Stimulated activated CD8-positive, alpha-beta memory T cell treated with anti-CD3 and anti-CD28 coated beads, Interleukin-7, amount 100 ng/mL, for 24 hours (primary cell): ENCODE measurements around the gene MAG.

Experiments
- DNase-seq: peaks from one replicate; pipeline ENCODE4 v3.0.0-alpha.2; 2020; ENCODE audit warnings: low read depth

MAG gene

GRCh38 chr19:35299523-35300338 lies 7.8 kb downstream of the MAG start:
- DNase-seq: no peak

- DNase-seq: no peak
Observed at GRCh38 chr19:35300339-35300649, 8.3 kb downstream of the MAG start.

- DNase-seq: no peak
Observed at GRCh38 chr19:35301961-35302360, 10.0 kb downstream of the MAG start.

- no peak for DNase-seq
Observed at GRCh38 chr19:35302446-35302845, 10.5 kb downstream of the MAG start.

- no peak for DNase-seq
Observed at GRCh38 chr19:35303357-35303915, 11.5 kb downstream of the MAG start.

- DNase-seq: no peak
Observed at GRCh38 chr19:35304036-35304435, 12.1 kb downstream of the MAG start.

GRCh38 chr19:35305181-35305580 lies 13.2 kb downstream of the MAG start:
- DNase-seq: no peak

GRCh38 chr19:35306473-35307246 lies 14.7 kb downstream of the MAG start:
- no peak for DNase-seq

- DNase-seq: no peak
Observed at GRCh38 chr19:35307931-35308330, 16.0 kb downstream of the MAG start.

GRCh38 chr19:35308910-35309309 lies 16.9 kb downstream of the MAG start:
- DNase-seq: no peak

GRCh38 chr19:35309481-35310279 lies 17.7 kb downstream of the MAG start:
- no peak for DNase-seq

- no peak for DNase-seq
Observed at GRCh38 chr19:35310331-35310730, 18.4 kb downstream of the MAG start.

GRCh38 chr19:35310811-35311465 lies 19.0 kb downstream of the MAG start:
- DNase-seq: no peak

GRCh38 chr19:35311901-35312665 lies 20.1 kb downstream of the MAG start:
- no peak for DNase-seq

- no peak for DNase-seq
Observed at GRCh38 chr19:35313587-35313986, 21.6 kb downstream of the MAG start.

GRCh38 chr19:35314031-35314430 lies 22.1 kb downstream of the MAG start:
- DNase-seq: no peak

- DNase-seq: no peak
Observed at GRCh38 chr19:35314858-35315470, 23.0 kb downstream of the MAG start.

GRCh38 chr19:35315883-35316282 lies 23.9 kb downstream of the MAG start:
- no peak for DNase-seq

GRCh38 chr19:35316560-35316959 lies 24.6 kb downstream of the MAG start:
- DNase-seq: no peak

- DNase-seq: no peak
Observed at GRCh38 chr19:35317464-35318043, 25.6 kb downstream of the MAG start.
